Right cardiac atrium (tissue), 5 donors: Measurements from ENCODE around the gene CDC45. TPM values are rescaled to one million over a fixed set of nuclear protein-coding genes. Genes with fewer than 3 reads are reported as not detected.
A peak's percentile ranks its signal among the peaks of the same experiment; 100 is the strongest.

Source experiments
- ATAC-seq, 2 donors: fragments of 200-7000 bp; cut with Tn5 transposase; one replicate each; pipeline versions ENCODE4 v1.8.0 to v1.9.1; 2020; ENCODE audit warnings: moderate library complexity in 2 of 2, mild to moderate bottlenecking in 1 of 2
- DNase-seq, 3 donors: peaks; one replicate each; pipeline ENCODE4 v3.0.0-alpha.2; 2020
- H3K27ac ChIP-seq: one replicate; pipeline ENCODE4 v1.5.1; 2013; ENCODE audit warnings: mild to moderate bottlenecking, low read length, control low read depth, moderate library complexity
- H3K27me3 ChIP-seq: one replicate; pipeline ENCODE4 v1.6.1; 2013; ENCODE audit not compliant: control insufficient read depth, insufficient read depth
- H3K4me1 ChIP-seq: one replicate; pipeline ENCODE4 v1.6.1; 2013; ENCODE audit warnings: low read length; ENCODE audit not compliant: control insufficient read depth, insufficient read depth
- H3K4me3 ChIP-seq: one replicate; pipeline ENCODE4 v1.5.1; 2013; ENCODE audit warnings: low read length, control low read depth
- H3K9me3 ChIP-seq: one replicate; pipeline ENCODE4 v1.6.1; 2013; ENCODE audit warnings: low read length; ENCODE audit not compliant: control insufficient read depth
- WGBS: extraction: QIAGEN DNeasy Blood & Tissue Kit; methylation state at CpG from one replicate; pipeline ENCODE4 v1.1.7; 2013; 5-methylcytosine and 5-hydroxymethylcytosine counted together
- intact Hi-C, 4 donors: fragments of 100-400 bp; cut with DNase I; formaldehyde crosslinking; loops; one replicate each; pipeline versions ENCODE4 v1.11.0 to v1.14.0; 2022 to 2023
- polyA plus RNA-seq: library from polyadenylated mRNA; stranded (reverse); fragments of 200-250 nt; gene quantifications from one replicate; pipeline ENCODE4 v1.2.3, GENCODE V29; 2013
- total RNA-seq, 4 donors: library from RNA; stranded (reverse); fragmentation: NEBNext Ultra II Directional; extraction: Animal tissue kit (Norgen Biotek cat#: 25700); gene quantifications; one replicate each; pipeline ENCODE4 v1.2.1, GENCODE V29; 2021
- donor health status: healthy with polysubstance abuse.
- donor health status: DM: no; HTN: yes; CAD: no.
- donor health status: DM: no; HTN: no; CAD: no.
- donor health status: DM: no; HTN: yes; CAD: no; lungs with severe emphysema.
- donor health status: DM: yes; HTN: yes; CAD: no.

CDC45 gene
- total and polyA plus RNA-seq, 5 donors = 0.16 to 0.85 (median 0.80) TPM; not detected in 2

DNA sequence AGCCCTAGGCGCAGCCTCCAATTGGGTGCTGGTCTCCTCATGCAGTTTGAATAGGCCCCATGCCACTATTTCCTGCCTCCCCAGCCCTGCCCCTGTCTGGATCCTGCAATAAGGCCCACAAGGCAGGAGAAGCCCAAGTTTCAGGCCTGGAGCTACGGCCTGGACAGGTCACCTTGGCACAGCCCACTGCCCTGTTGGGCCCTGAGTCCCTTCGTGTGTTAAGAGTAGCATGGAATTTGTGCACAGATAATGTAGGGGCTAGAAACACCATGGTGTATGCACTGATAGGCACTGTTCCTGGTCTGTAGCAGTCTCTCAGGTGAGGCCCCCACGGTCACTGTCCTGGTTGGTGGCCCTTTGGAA lies 20.1 kb downstream of the CDC45 start:
- no peaks in the 10 kb centered on the region for H3K9me3 ChIP-seq
- no peaks in the 10 kb centered on the region for H3K4me1 ChIP-seq
- intact Hi-C loops = loop anchor here in 3 of 4 donors (5.0 to 10.0 kb wide), 3 partner anchors 95 to 135 kb away; no protein-coding TSS in a partner anchor
- ATAC-seq = no peak
- no peaks in the 10 kb centered on the region for H3K27me3 ChIP-seq
- DNase-seq = no peak
- WGBS = 96% methylated on average over 4 of the region's 4 CpGs
- H3K27ac ChIP-seq = no peak overlapping the region
- no peak overlapping the region for H3K4me3 ChIP-seq

GRCh38 chr22:19501897-19502447 lies 22.3 kb downstream of the CDC45 start:
- no peak overlapping the region for H3K4me3 ChIP-seq
- no peak overlapping the region for H3K27ac ChIP-seq
- DNase-seq = no peak
- H3K9me3 ChIP-seq = no peaks in the 10 kb centered on the region
- ATAC-seq = no peak
- no peaks in the 10 kb centered on the region for H3K4me1 ChIP-seq
- H3K27me3 ChIP-seq = no peaks in the 10 kb centered on the region
- intact Hi-C loops = no loop called here
- 92% methylated on average over 3 of the region's 3 CpGs for WGBS

DNA sequence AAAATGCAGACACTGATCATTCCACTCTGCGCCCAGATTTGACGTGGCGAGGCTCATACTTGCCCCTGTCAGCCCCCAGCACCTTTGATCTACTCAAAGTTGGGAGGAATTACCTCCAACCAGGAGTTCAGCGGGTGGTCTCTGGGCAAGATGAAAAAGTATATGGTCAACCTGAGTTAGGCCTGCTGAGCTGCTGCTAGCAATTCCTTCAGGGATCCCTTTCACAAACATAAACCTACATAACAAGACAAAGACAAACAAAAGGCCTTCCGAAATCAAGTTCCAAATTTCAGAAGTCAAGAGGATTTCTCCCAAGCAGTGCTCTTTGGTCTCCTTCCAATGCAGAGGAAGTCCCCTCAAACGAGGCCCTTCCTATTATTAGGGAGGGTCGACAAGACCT lies 23.6 kb downstream of the CDC45 start:
- intact Hi-C loops = no loop called here
- ATAC-seq = no peak
- Histone ChIP-seq H3K4me3 (no peak overlapping the region), H3K4me1 (no peaks in the 10 kb centered on the region), H3K27me3 (no peaks in the 10 kb centered on the region), H3K9me3 (no peaks in the 10 kb centered on the region), H3K27ac (no peak overlapping the region)
- WGBS = 84% methylated on average over 7 of the region's 7 CpGs
- DNase-seq = no peak

- H3K9me3 ChIP-seq = no peaks in the 10 kb centered on the region
- DNase-seq (peak in 1 of 3 donors; percentile 14), ATAC-seq (no peak)
- H3K4me3 ChIP-seq = no peak overlapping the region
- intact Hi-C loops = no loop called here
- 91% methylated on average over 9 of the region's 9 CpGs for WGBS
- H3K27me3 ChIP-seq = no peaks in the 10 kb centered on the region
- no peaks in the 10 kb centered on the region for H3K4me1 ChIP-seq
- H3K27ac ChIP-seq = no peak overlapping the region
Measured at GRCh38 chr22:19503869-19504268, 24.1 kb downstream of the CDC45 start.

- WGBS = 92% methylated on average over 18 of the region's 18 CpGs
- Histone ChIP-seq H3K9me3 (no peaks in the 10 kb centered on the region), H3K27ac (no peak overlapping the region), H3K27me3 (no peaks in the 10 kb centered on the region), H3K4me3 (no peak overlapping the region), H3K4me1 (no peaks in the 10 kb centered on the region)
- DNase-seq (peak in 1 of 3 donors; percentile 32), ATAC-seq (no peak)
- intact Hi-C loops = no loop called here
Measured at GRCh38 chr22:19504900-19505734, 25.4 kb downstream of the CDC45 start.

DNA sequence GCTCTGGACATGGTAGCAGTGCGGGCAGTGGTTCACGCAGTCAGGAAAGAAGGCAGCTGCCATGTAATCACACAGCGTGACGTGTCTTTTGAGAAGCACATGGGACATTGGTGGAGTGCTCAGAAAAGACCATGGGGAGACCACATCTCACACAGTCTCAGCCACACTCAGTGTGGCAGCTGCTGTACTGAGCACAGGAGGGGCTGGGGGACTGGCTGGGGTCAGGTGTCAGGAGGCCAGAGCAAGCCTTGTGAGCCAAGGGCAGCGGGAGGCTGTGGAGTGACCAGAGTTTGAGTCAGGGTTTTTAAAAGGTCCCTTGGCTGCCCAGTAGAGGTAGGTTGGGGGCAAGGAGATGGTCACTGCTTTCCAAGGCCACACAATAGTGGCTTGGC lies 26.0 kb downstream of the CDC45 start:
- H3K4me1 ChIP-seq = no peaks in the 10 kb centered on the region
- intact Hi-C loops = no loop called here
- peak in 1 of 3 donors; percentile 2 for DNase-seq
- no peak for ATAC-seq
- H3K27me3 ChIP-seq = no peaks in the 10 kb centered on the region
- no peak overlapping the region for H3K27ac ChIP-seq
- WGBS = 96% methylated on average over 5 of the region's 5 CpGs
- no peaks in the 10 kb centered on the region for H3K9me3 ChIP-seq
- no peak overlapping the region for H3K4me3 ChIP-seq

- intact Hi-C loops = no loop called here
- no peak for ATAC-seq
- H3K4me1 ChIP-seq = no peaks in the 10 kb centered on the region
- H3K27ac ChIP-seq = no peak overlapping the region
- H3K4me3 ChIP-seq = no peak overlapping the region
- H3K9me3 ChIP-seq = no peaks in the 10 kb centered on the region
- peak in 1 of 3 donors; percentile 19 for DNase-seq
- 91% methylated on average over 10 of the region's 10 CpGs for WGBS
- no peaks in the 10 kb centered on the region for H3K27me3 ChIP-seq
Measured at GRCh38 chr22:19506212-19506611, 26.5 kb downstream of the CDC45 start.

DNA sequence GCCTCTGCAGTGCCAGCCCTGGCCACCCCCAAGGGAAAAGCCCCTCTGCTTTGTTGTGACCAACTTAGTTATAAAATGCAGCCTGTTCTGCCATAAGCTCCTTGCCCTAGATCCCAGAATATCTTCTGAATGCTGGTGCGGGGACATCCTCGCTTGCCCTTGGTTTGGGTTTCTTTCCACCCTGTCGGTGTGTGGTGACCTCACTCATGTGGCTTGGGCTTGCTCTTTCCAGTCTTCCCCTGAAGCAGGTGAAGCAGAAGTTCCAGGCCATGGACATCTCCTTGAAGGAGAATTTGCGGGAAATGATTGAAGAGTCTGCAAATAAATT lies 27.8 kb downstream of the CDC45 start:
- DNase-seq (peak in 1 of 3 donors; percentile 14), ATAC-seq (no peak)
- 96% methylated on average over 4 of the region's 4 CpGs for WGBS
- no peaks in the 10 kb centered on the region for H3K4me1 ChIP-seq
- intact Hi-C loops = no loop called here
- H3K4me3 ChIP-seq = no peak overlapping the region
- no peak overlapping the region for H3K27ac ChIP-seq
- no peaks in the 10 kb centered on the region for H3K27me3 ChIP-seq
- no peaks in the 10 kb centered on the region for H3K9me3 ChIP-seq

DNA sequence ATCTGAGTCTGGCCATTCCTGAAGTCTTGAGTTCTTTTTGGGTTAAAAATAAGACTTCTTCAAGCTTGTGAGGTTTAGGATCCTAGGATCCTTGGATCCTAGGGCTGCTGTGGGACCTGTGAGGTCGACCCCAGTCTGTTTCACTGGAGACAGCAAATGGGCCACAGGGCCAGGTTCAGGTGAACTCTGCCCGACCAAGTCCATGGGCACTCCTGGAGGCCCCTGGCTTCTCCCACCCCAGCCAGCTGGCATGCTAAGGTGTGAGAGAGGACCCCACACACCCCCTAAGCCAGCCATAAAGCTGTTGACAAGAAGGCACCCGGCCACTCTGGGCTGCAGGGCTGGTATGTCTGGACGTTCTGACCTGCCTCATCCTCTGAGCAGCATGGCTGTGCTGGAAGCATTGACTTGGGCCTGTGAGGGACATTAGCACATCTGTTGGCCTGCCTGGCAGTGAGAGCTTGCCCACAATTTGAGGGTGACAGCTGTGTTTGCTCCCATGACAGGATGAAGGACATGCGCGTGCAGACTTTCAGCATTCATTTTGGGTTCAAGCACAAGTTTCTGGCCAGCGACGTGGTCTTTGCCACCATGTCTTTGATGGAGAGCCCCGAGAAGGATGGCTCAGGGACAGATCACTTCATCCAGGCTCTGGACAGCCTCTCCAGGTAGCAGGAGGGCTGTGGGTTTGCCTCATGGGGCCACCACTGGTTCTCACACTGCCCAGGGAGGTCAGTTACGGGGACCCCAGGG lies 28.5 kb downstream of the CDC45 start:
- Histone ChIP-seq H3K9me3 (no peaks in the 10 kb centered on the region), H3K27ac (no peak overlapping the region), H3K4me1 (no peaks in the 10 kb centered on the region), H3K4me3 (no peak overlapping the region), H3K27me3 (no peaks in the 10 kb centered on the region)
- ATAC-seq (no peak), DNase-seq (peak in 1 of 3 donors; percentile 0)
- intact Hi-C loops = no loop called here
- 93% methylated on average over 10 of the region's 10 CpGs for WGBS

DNA sequence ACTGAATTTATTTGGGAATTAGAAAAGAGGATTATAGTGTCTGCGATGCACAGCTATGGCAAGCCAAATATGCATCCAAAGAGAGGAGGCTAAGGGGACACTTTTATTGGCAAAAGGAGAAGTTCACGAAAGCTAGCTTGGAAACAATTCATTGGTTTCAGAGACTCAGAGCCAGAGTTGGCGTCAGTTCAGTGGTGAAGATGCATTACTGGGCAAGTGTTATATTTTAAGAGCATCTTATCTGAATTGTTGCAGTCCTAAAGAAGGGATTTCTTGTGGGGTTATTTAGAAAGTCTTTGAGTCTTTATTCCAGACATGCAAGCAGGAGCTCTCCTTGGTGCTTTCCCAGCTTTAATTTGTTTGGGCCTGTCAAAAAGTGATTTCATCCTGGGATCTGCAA lies 29.5 kb downstream of the CDC45 start:
- H3K27ac ChIP-seq = no peak overlapping the region
- ATAC-seq = no peak
- H3K4me3 ChIP-seq = no peak overlapping the region
- WGBS = 70% methylated on average over 3 of the region's 3 CpGs
- DNase-seq = no peak
- intact Hi-C loops = no loop called here
- no peaks in the 10 kb centered on the region for H3K9me3 ChIP-seq
- H3K4me1 ChIP-seq = no peaks in the 10 kb centered on the region
- no peaks in the 10 kb centered on the region for H3K27me3 ChIP-seq

GRCh38 chr22:19509923-19510322 lies 30.2 kb downstream of the CDC45 start:
- ATAC-seq (no peak), DNase-seq (no peak)
- 98% methylated on average over 2 of the region's 2 CpGs for WGBS
- intact Hi-C loops = no loop called here
- Histone ChIP-seq H3K27me3 (no peaks in the 10 kb centered on the region), H3K4me1 (no peaks in the 10 kb centered on the region), H3K27ac (no peak overlapping the region), H3K9me3 (no peaks in the 10 kb centered on the region), H3K4me3 (no peak overlapping the region)
